DMS 273 treated with DMSO at 0.1 percent for 48 hours (cell line): Measurements from ENCODE around the gene RAVER1.
"Not testable (repeated sequence)": the region's sequence is repeated elsewhere in the genome, so short reads cannot be mapped to it uniquely, and the experiment has no call there.

Source experiments
- DNase-seq: peaks from one replicate; lab custom pipeline; 2025; lab: John Stamatoyannopoulos, UW

The RAVER1 gene

DNA sequence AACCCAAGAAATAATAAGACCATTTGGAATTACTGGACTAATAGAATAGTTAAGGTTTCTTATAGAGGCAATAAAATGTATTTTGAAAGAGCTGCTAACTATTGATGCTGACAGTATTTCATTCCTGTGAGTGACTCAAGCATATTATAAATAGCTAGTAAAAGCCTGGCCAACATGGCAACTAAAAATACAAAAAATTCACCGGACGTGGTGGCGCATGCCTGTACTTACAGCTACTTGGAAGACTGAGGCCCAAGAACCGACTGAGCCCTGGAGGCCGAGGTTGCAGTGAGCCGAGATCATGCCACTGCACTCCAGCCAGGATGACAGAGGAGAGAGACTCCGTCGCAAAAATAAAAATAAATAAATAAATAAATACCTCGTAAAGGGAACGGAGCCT, 11.5 kb upstream of the RAVER1 start:
- DNase-seq: no peak

DNA sequence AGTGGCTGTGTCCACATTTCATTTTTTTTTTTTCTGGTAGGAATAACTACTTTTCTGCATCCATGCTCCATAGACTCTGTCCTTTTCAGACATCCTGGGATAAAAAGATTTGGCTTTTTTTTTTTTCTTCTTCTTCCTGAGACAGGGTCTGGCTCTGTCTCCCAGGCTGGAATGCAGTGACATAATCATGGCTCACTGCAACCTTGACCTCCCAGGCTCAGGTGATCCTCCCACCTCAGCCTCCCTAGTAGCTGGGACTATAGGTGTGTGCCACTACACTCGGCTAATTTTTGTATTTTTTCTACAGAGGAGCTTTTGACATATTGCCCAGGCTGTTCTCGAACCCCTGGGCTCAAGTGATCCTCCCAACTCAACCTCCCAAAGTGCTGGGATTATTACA, 10.2 kb upstream of the RAVER1 start:
- DNase-seq: no peak

DNA sequence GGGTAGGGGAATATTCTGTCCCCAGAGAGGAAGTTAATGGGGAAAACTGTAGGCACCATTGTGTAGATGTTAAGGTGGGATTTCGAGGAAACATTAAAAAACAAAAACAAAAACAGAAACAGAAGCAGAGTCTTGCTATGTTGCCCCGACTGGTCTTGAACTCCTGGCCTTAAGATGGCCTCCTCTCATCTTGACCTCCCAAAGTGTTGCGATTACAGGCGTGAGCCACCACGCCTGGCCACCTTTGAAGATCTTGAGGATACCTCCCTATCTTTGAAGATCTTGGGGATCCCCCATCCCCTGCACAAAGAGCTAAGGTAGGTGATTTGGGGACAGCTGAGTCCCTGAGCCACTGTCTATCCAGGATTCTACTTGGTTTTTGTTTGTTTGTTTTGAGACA, 6.6 kb upstream of the RAVER1 start:
- DNase-seq: no peak

DNA sequence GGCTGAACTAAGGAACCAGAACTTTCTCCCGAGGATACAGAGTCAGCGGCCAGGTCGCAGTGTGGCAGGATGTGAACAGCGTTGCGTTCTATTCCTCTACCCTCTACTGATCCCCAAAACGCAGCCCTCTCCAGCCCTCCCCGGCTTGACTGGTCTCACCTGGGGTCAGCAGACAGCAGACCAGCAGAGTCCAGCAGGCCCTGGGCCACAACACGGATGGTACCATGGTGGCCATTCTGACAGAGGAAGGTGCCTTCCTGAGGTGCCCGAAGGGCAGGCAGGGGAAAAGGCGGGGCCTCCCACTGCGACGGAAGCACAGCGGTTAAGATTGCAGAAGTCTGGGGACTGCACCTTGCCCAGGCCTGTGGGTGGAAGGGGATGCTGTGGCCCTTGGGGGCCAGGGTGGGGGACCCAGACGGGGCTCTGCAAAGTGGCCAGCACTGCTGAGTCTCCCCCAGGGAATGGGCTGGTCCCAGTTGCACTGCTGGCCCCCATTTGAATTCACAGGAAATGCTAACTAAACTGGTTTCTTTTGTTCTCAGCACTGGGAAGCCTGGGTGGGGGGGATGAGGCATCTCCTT, 6.1 kb upstream of the RAVER1 start, which contains the start of gene ICAM3:
TSS of gene ICAM3 (minus strand) at position 245 of the 581 bp plus-strand sequence. CDS start at position 235, 10 bp downstream.
- no peak for DNase-seq

DNA sequence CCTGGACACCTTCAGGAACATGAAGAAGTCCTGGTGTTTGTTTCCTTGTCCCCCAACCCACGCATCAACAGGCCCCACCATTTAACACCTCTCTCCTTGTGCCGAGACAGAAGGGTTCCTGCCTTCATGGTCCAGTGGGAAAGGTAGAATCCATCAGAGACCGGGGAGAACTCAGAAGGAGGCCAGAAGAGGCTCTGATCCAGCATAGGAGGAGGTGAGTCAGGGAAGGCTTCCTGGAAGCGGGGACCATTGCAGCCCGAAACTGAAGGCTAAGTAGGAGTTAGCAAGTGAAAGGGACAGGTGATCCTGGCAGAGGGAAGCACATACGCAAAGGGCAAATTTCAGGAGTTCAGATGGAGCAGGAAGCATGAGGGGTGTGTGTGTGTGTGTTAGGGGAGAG, 5.6 kb upstream of the RAVER1 start:
- no peak for DNase-seq

DNA sequence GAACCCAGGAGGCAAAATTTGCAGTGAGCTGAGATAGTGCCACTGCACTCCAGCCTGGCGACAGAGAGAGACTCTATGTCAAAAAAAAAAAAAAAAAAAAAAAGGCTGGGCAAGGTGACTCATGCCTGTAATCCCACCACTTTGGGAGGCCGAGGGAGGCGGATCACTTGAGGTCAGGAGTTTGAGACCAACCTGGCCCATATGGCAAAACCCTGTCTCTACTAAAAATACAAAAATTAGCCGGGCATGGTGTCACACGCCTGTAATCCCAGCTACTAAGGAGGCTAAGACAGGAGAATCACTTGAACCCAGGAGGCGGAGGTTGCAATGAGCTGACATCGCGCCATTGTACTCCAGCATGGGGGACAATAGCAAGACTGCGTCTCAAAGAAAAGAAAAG, 3.4 kb upstream of the RAVER1 start:
- DNase-seq: not testable (repeated sequence)

DNA sequence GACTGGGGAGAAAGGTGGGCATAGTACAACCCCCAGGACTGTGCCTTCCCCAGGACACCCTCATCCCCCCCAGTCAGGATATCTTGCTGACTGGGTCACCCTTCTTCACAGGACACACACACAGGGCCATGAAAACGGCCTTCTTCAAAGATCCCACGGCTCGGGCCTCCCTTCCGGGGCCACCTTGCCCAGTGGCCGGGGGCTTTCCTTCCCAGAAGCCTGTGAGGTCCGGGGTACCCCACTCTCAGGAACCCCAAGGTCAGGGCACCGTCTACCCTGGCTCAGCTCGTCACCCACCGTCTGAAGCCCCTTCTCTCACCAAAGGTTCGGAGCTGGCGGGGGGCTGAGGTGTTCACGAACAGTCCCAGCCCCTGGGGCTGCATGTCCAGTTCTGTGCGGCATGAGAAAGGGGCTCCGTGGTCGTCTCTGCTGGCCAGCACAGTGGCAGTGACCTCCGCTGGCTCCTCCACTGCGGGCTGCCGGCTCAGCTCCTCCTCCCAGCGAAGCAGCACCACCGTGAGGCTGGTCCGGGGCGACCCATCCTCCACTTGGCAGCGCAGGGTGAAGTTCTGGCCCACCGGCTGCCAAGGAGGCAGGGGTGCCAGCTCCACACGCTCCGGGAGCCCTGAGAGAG, 2.1 kb upstream of the RAVER1 start:
- no peak for DNase-seq

DNA sequence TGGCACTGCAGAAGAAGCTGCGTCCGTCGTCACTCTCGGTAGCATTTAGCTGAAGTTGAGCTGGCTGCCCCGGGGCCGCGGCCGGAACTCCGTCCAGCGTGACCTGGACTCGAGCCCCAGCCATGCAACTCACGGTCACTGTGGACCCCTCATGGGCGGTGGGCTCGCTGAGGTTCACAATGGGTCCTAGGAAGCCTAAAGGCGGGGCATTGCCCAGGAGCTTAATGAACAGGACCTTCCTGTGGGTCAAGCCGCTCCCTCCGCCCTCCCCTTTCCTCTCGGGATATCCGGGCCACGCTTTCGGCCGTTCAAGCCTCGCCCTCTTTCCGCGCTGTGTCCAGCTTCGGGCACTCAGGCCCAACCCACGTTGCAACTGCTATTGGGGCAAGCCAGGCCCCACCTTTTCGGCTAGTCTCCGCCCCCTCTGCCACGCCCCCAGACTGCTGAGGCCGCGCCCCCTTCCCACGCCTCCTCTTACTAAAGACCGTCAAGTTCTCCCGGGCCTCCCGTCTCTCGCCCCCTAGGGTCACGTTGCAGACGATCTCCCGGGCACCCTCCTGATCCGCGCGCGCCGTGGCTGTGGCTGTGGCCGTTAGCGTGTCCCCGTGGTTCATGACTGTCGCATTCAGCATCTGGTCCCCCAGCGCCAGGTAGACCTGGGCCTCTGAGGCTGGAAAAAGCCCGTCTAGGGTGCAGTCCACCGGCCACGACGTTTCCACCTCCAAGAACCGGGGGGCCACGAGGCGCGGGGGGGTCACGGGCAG, 1.4 kb upstream of the RAVER1 start:
- DNase-seq: peak; percentile 50

DNA sequence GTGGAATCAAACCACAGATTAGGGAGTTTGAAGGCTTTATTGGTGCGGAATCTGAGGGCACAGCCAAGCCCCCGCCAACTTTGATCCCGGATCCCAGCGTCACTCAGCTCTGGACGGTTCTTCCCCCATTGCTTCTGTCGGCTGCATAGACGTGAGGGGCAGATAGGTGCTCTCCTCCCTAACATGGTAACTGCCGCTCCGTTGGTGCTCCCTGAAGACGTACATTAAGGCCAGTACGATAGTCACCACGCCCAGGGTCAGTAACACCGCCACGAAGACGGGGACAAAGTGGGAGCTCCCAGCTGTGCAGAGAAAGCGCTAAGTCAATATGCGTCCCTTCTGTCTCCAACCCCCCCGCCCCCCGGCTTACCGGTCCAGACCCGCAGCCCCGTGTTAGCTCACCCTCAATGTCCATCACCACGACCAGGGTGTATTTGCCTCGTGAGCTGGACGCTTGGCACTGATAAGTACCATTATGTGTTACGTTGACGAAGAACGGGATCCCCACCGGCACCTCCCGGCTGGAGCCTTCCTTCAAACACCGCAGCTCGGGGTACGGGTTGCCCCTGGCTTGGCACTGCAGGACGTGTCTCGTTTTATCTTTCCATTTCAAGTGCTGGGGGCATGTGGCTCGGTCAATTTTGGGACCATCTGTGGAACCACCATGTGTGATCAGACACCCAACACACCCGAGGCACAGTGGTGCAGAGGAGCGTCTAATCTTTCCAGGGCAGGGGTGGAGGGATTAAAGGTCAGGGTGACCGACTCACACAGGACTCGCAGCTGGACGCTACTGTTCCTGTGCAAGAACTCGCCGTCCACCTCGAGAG, 644 bp upstream of the RAVER1 start:
- DNase-seq: no peak

DNA sequence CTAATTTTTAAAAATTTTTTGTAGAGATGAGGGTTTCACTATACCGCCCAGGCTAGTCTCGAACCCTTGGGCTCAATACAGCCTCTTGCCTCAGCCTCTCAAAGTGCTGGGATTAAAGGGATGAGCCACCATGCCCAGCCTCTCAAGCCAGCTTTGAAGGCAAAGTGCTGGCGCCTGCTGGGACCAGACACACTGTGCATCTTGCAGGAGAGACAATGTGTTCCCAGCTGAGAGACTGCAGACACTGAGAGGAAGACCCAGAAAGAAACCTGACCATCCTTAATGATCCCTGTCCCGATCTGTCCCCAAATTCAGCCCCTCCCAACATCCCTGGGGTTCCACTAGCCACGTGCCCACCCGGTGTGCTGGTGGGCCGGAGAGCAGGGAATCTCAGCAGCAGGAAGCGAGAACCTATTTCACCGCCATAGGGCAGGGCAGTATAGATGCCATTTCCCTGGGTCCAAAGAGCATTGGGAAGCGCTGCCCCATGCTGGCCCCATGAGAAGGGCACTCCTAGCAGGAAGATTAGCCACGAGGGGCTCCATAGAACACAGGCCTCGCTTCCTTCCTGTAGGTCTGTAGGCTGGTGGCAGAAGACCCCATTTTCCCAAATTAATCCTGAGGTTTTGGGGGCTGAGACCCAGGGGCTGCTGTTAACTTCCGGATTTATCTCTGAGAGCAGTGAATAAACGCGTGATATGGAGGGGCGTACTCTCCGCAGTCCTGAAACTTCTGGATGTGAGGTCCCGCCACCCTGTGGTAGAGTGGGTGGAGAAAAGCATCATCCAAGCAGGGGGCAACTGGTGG, 968 bp downstream of the RAVER1 start:
- DNase-seq: no peak

DNA sequence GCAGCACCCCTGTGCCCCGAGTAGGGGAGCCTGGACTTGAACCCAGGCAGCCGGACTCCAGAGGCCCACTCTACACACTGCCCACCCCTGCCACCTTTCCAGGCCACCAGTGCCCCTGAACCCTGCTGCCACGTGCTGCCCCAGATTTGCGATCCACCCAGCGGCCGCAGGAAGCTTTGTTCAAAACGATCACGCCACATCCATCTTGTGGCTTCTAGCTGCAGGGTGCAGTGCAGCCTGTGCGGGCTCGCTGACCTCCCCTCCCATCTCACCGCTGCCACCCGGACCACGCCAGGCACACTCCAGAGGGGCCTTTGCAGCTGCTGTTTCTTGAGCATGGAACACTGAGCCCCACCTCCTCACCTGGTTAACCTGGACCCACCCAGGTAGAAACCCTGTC, 3.8 kb downstream of the RAVER1 start:
- no peak for DNase-seq

DNA sequence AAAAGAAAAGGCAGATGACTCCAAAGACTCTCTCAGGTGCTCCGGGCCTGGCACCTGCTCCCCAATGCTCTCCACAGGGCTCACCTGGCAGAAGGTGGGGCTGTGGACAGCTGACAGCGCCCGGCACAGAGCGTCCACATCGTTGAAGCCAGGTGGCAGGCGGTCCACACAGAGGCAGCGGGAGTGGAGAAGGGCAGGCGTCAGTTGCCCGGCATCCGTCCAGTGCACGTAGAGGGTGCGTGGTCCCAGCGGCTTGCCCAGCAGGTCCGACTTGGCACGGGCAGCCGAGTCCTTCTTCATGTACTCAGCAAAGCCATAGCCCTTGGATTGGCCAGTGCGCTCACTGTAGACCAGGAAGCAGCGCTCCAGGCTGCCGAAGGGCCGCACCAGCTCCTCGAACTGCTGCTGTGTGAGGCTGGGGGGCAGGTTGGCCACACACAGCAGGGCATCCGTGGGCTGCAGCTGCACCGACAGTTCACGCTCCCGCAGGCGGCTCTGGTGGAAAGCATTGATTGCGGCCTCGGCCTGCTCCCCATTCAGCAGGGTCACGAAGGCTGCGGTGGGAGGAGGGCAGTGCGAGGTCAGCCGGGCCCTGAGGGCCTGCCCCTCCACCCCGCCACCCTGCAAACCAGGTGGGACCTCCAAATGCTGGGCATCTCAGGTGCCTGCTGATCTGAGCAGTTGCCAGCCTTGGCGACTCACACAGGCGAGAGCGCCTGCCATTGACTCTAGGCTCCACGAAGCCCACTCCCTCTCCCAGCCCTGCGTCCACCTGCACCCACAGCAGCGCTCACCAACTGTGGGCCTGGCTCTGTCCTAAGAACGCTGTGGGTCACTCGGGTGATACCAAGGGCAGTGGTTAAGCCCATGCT, 4.5 kb downstream of the RAVER1 start:
- DNase-seq: no peak

DNA sequence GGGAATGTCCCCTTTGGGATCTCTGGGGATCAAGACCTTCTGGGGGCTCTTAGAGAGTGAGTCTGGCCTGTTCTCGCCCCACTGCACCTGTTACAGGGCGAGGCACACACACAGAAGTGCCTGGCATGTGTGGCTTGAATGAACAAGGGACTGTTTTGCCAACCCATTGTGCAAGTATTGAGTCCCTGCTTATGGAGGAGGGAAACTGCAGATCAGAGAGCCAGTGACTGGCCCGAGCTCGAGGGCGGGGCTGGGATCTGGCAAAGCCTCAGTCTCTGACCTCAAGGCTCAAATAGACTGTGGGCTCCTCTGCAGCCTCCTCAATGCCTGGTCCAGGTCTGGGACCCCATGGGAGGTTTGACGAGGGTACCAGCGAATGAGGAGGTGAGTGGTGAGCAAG, 5.5 kb downstream of the RAVER1 start:
- DNase-seq: no peak

DNA sequence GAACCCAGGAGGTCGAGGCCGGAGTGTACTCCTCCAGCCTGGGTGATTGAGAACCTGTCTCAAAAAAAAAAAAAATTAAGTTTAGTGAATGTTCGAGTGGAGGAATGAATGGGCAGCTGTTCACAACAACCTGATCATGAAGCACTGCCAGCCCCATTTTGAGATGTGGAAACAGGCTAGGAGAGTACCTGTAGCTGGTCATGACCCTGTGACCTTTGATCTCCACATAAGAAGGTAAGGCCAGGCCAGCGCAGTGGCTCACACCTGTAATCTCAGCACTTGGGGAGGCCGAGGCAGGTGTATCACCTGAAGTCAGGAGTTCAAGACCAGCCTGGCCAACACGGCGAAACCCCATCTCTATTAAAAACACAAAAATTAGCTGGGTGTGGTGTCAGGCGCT, 7.6 kb downstream of the RAVER1 start:
- no peak for DNase-seq

DNA sequence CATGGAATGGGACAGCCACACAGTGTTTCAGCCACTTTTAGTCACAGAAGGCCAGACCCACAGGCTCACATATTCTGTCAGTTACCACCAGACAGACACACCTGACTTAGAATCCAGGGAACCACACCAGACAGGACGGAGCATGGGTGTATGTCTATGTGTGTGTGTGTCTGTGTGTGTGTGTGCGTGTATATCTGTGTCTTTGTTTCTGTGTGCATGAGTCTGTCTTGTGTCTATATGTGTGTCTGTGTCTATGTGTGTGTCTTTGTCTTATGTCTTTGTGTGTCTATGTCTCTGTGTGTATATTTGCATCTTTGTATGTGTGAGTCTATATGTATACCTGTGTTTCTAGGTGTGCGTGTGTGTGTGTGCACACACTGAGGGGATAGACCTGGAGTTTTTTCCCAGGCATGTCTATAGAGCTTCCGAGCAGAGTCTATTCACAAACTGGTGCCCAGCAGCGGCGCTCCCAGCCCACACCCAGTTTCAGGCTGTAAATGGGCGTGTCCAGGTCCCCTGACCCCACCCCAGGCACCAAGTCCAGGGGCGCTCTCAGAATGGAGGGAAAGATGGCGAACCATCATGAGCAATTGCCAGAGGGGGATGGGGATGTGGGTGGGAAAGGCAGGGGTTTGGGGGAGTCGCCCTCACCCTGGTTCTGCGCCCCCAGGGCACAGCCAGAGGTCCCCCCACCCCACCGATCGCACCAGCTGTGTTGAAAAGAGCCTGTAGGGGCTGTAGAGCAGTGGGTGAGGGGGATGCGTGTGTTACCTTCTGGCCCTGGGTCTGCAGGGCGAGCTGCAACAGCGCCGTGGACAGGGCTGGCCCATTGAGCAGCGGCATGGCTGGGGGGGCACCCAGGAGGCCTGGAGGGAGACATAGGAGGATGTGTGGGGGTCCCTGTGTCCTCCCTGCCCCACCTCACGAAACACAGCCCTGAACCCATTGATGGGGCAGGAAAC, 11.2 kb downstream of the RAVER1 start:
- DNase-seq: no peak

DNA sequence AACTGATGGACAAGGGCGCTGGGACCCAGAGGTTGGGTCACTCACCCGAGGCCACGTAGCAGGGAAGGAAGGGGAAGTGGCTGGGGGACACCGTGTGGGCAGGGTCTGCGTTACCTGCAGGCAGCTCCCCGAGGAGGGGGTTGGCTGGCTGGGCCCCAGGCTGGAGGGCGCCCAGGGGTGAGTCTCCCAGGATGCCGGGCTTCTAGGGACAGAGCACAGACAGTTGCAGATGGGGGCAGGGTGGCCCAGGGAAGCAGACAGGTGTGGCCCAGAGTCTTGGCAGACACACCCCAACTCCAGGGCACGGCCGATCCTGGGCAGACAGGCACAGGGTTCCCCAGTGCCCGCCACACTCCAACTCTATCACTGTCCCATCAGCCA, 11.9 kb downstream of the RAVER1 start:
- no peak for DNase-seq

DNA sequence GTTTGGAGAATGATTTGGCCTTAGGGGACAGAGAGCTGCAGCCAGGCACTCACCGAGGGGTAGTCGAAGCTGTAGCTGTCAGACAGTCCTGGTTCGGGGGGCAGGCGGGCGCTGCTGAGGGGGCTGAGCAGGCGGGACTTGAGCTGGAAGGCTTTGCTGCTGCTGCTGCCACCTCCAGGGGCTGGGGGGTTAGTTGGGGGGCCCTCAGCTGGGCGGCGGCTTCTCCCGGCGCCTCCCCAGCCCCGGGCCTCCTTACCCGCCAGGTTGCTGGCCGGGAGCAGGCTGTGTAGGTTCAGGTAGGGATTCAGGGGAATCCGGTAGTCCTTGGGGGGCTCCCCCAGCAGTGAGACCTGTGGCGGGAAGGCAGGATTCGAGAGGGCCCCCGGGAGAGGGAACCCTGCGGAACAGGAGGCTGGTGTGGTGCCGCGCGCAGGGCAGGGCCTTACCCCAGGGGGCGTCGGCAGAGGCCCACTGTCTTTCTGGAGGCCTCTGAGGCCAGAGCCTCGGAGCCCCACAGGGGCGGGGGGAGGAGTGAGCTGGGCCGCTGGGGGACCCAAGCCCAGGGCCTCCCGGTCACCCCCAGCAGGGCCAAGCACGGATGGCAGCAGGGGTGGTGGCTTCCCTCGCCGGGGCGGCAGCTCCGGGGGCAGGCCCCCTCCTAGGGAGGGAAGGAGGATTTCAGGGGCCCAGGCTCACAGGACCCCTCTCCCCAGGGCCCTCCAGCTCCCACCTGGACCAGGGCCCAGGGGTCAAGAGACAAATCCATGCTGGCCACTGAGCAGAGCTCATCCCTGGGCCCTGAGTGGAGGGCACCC, 12.5 kb downstream of the RAVER1 start:
- no peak for DNase-seq

DNA sequence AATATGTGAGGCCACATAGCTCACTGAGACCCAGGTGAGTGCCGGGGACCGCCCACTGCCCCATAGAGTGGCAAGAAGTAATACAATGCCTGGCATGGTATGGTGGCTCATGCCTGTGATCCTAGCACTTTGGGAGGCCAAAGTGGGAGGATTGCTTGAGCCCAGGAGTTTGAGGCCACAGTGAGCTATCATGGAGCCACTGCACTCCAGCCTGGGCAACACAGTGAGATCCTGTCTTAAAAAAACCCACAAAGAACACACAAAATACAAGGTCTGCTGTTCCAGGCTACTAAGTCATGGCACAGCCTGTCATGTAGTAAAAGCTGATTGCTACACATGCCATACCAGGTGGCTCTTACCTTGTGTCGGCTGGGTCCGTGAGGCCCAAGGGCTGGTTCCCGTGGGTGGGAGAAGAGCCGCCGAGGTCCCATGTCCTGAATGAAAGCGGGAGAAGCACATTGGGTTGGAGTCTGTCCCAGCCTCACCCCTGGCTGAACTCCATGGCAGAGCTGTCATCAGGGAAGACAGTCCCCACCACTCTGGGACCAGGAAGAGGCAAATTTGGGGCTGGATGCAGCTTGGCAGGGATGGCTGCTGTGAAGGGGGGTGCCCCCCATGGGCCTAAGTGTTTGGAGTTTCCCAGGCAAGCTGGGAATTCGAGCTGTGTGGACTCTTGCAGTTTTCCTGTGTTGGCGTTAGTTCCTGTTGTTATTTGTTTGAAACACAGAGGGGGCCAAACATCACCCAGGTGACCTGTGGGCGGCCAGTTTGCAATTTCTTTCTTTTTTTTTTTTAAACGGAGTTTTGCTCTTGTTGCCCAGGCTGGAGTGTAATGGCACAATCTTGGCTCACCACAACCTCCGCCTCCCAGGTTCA, 14.3 kb downstream of the RAVER1 start:
- DNase-seq: no peak
